Panc1 (cell line): ENCODE measurements around the gene TMEM132C. TPM values are rescaled to one million over a fixed set of nuclear protein-coding genes. Genes with fewer than 3 reads are reported as not detected.

Experiments used
- ATAC-seq: fragments of 200-7000 bp; cut with Tn5 transposase; 2 replicates; pipeline ENCODE4 v1.9.1; 2020; ENCODE audit warnings: mild to moderate bottlenecking, moderate library complexity
- BruUV-seq: library from RNA; stranded (reverse); fragments of 400-500 nt; replicated peaks from 2 replicates; lab custom pipeline; 2021; lab: Mats Ljungman, UMichigan
- CTCF ChIA-PET: fragments of 300-600 bp; sonication (Branson Sonifier 250); formaldehyde crosslinking; loops from one replicate; lab custom pipeline; 2022; ENCODE audit warnings: antibody characterized with exemption; lab: Charles Lee
- POLR2A ChIA-PET: fragments of 300-600 bp; sonication (Branson Sonifier 250); formaldehyde crosslinking; loops from one replicate; lab custom pipeline; 2022; ENCODE audit warnings: antibody characterized with exemption; lab: Charles Lee
- DNase-seq: peaks from one replicate; pipeline ENCODE4 v3.0.0-alpha.2; 2010; ENCODE audit warnings: low read depth, low spot score
- H3K27ac ChIP-seq: 2 replicates; pipeline ENCODE4 v1.5.1; 2011; ENCODE audit warnings: mild to moderate bottlenecking, low read length, inconsistent platforms
- H3K27me3 ChIP-seq: fragments of 200-500 bp; sonication (Bioruptor generic); 2 replicates; pipeline ENCODE4 v1.6.0; 2014; ENCODE audit warnings: low read length, inconsistent platforms; ENCODE audit not compliant: control insufficient read depth, insufficient read depth
- H3K36me3 ChIP-seq: fragments of 200-500 bp; sonication (Bioruptor generic); 2 replicates; pipeline ENCODE4 v1.5.1; 2014; ENCODE audit warnings: inconsistent platforms, mild to moderate bottlenecking, low read length, moderate library complexity; ENCODE audit not compliant: control insufficient read depth, insufficient read depth
- H3K4me1 ChIP-seq: 2 replicates; pipeline ENCODE4 v1.5.1; 2011; ENCODE audit warnings: inconsistent platforms, mild to moderate bottlenecking, low read length, moderate library complexity; ENCODE audit not compliant: control insufficient read depth, insufficient read depth
- H3K4me3 ChIP-seq, 2 experiments: 2 replicates each; pipeline ENCODE4 v1.5.1; 2011 to 2012; ENCODE audit warnings: low read depth in 2 of 2, low read length in 2 of 2, mild to moderate bottlenecking in 2 of 2, inconsistent platforms in 1 of 2, moderate library complexity in 1 of 2
- H3K9me3 ChIP-seq: fragments of 200-500 bp; sonication (Bioruptor generic); 2 replicates; pipeline ENCODE4 v1.5.1; 2014; ENCODE audit warnings: low read depth, mild to moderate bottlenecking, inconsistent platforms, low read length, moderate library complexity; ENCODE audit not compliant: control insufficient read depth, insufficient read depth
- POLR2AphosphoS5 ChIP-seq: IDR thresholded peaks from 2 replicates; pipeline ENCODE4 v1.6.1; 2012; ENCODE audit warnings: mild to moderate bottlenecking, low read depth, low read length, moderate library complexity
- SIN3A ChIP-seq: IDR thresholded peaks from 2 replicates; pipeline ENCODE4 v1.6.1; 2012; ENCODE audit warnings: low read depth, mild to moderate bottlenecking, low read length, moderate library complexity, borderline replicate concordance; ENCODE audit not compliant: insufficient read depth
- TCF7L2 ChIP-seq: IDR thresholded peaks from 2 replicates; pipeline ENCODE4 v1.6.1; 2011; ENCODE audit warnings: mild to moderate bottlenecking, low read depth, low read length, inconsistent platforms
- in situ Hi-C: cut with HindIII; loops from 2 replicates; pipeline ENCODE4 v1.10.0; 2016; ENCODE audit warnings: low sequenced_read_pairs, low pct_unique_long_range_greater_than_20kb
- intact Hi-C: fragments of 100-400 bp; cut with micrococcal nuclease; formaldehyde crosslinking; loops from one replicate; pipeline ENCODE4 v1.10.0; 2022; ENCODE audit not compliant: unreplicated experiment
- total RNA-seq: library from RNA; stranded (reverse); gene quantifications from one replicate; pipeline ENCODE4 v1.2.1, GENCODE V29; 2021; ENCODE audit not compliant: unreplicated experiment
- TF ChIP-seq, protein P1 (sequence below): fragments of 450-650 bp; IDR thresholded peaks from 2 replicates; pipeline ENCODE4 v1.5.1; 2017; ENCODE audit warnings: mild to moderate bottlenecking
- TF ChIP-seq, protein P2 (sequence below), 2 experiments: IDR thresholded peaks; 2 replicates each; pipeline ENCODE4 v1.6.1; 2011 to 2012; ENCODE audit warnings: low read depth in 2 of 2, control low read depth in 1 of 2, low read length in 1 of 2, mild to moderate bottlenecking in 1 of 2, moderate library complexity in 1 of 2; ENCODE audit not compliant: insufficient read depth in 1 of 2

The TMEM132C gene
- total RNA-seq, 1 experiment from 2014 or later = not detected

DNA sequence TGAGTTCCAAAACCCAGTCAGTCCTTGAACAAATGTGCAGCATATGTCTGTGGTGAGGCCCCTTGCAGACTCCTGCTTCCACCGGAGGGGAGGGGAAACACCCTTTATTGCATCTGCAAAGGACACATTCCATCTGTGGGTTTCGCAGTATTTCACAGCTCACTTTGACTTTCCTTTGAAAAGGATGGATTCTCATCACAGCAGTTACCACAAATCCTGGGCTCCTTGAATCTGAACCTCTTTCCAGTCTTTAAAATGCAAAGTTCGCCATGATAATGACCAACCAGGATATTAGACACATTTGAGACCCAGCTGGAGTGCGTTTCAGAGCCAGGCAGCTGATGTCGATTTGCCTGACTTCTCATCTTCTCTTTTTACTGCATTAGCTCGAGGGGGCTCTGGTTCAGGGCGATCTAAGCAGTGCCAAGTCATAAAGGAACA lies 314.4 kb downstream of the TMEM132C start:
- in situ Hi-C loops = no loop called here
- TF ChIP-seq, protein P1, sequence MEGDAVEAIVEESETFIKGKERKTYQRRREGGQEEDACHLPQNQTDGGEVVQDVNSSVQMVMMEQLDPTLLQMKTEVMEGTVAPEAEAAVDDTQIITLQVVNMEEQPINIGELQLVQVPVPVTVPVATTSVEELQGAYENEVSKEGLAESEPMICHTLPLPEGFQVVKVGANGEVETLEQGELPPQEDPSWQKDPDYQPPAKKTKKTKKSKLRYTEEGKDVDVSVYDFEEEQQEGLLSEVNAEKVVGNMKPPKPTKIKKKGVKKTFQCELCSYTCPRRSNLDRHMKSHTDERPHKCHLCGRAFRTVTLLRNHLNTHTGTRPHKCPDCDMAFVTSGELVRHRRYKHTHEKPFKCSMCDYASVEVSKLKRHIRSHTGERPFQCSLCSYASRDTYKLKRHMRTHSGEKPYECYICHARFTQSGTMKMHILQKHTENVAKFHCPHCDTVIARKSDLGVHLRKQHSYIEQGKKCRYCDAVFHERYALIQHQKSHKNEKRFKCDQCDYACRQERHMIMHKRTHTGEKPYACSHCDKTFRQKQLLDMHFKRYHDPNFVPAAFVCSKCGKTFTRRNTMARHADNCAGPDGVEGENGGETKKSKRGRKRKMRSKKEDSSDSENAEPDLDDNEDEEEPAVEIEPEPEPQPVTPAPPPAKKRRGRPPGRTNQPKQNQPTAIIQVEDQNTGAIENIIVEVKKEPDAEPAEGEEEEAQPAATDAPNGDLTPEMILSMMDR = no peak
- TF ChIP-seq, protein P2, sequence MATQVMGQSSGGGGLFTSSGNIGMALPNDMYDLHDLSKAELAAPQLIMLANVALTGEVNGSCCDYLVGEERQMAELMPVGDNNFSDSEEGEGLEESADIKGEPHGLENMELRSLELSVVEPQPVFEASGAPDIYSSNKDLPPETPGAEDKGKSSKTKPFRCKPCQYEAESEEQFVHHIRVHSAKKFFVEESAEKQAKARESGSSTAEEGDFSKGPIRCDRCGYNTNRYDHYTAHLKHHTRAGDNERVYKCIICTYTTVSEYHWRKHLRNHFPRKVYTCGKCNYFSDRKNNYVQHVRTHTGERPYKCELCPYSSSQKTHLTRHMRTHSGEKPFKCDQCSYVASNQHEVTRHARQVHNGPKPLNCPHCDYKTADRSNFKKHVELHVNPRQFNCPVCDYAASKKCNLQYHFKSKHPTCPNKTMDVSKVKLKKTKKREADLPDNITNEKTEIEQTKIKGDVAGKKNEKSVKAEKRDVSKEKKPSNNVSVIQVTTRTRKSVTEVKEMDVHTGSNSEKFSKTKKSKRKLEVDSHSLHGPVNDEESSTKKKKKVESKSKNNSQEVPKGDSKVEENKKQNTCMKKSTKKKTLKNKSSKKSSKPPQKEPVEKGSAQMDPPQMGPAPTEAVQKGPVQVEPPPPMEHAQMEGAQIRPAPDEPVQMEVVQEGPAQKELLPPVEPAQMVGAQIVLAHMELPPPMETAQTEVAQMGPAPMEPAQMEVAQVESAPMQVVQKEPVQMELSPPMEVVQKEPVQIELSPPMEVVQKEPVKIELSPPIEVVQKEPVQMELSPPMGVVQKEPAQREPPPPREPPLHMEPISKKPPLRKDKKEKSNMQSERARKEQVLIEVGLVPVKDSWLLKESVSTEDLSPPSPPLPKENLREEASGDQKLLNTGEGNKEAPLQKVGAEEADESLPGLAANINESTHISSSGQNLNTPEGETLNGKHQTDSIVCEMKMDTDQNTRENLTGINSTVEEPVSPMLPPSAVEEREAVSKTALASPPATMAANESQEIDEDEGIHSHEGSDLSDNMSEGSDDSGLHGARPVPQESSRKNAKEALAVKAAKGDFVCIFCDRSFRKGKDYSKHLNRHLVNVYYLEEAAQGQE (IDR thresholded peaks at IDR 0.05; ENCODE audit: insufficient read depth in 1 of 2, low read depth in 2 of 2, low read length in 1 of 2) = no peak
- Histone ChIP-seq H3K4me3 (no peak overlapping the region), H3K27ac (no peak overlapping the region), H3K9me3 (no peaks in the 10 kb centered on the region), H3K4me1 (no peaks in the 10 kb centered on the region), H3K36me3 (no peaks in the 10 kb centered on the region), H3K27me3 (no peaks in the 10 kb centered on the region)
- no TSS peak for BruUV-seq
- CTCF ChIA-PET = no interaction called here
- intact Hi-C loops = no loop called here
- ATAC-seq (no peak), DNase-seq (no peak)
- POLR2A ChIA-PET = no interaction called here

DNA sequence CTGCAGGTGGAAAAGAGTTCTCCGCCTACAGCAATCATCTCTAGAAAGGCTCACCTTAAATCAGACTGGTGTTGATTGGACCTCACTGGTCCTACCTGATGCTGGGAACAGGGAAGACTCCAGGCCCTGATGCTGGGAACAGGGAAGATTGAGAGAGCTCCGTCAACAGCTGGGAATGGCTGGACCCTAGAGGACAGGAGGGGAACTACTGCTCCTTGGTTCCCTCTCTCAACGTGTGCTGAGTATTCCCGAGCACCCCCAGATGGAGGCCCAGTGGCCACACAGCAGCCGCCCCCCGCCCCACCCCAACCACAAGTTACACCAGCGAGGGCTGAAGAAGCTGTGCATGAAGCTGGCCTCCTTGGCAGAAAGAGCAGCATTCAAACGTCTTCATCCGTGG lies 316.5 kb downstream of the TMEM132C start:
- Histone ChIP-seq H3K9me3 (no peaks in the 10 kb centered on the region), H3K4me3 (no peak overlapping the region), H3K27me3 (no peaks in the 10 kb centered on the region), H3K36me3 (no peaks in the 10 kb centered on the region), H3K4me1 (no peaks in the 10 kb centered on the region), H3K27ac (no peak overlapping the region)
- in situ Hi-C loops = no loop called here
- intact Hi-C loops = no loop called here
- TF ChIP-seq, protein P2 (IDR thresholded peaks at IDR 0.05; ENCODE audit: insufficient read depth in 1 of 2, low read depth in 2 of 2, low read length in 1 of 2) = no peak
- TF ChIP-seq TCF7L2 (no peak), SIN3A (no peak), POLR2AphosphoS5 (no peak)
- TF ChIP-seq, protein P1 = no peak; the same call in 1 of the 2 replicates
- CTCF ChIA-PET = interaction anchor here (0.6 to 0.7 kb wide), 2 partner anchors 432 to 785 kb away, joined by 3 to 5 read pairs; no protein-coding TSS in a partner anchor
- POLR2A ChIA-PET = no interaction called here
- BruUV-seq = no TSS peak
- ATAC-seq (no peak), DNase-seq (no peak)
